ENCODE measurements around the gene TERT.

- no peak for TF ChIP-seq EZH2phosphoT487 (IDR thresholded peaks at IDR 0.05; ENCODE audit: borderline replicate concordance, low read depth, low read length)
- TF ChIP-seq CTCF (conservative IDR thresholded peaks at IDR 0.05; ENCODE audit: low read length), result no peak
Measured at GRCh38 chr5:1210832-1211251, 84.0 kb downstream of the TERT start.
